Astrocyte of the spinal cord (primary cell): Measurements from ENCODE around the gene OR5B12.

Source experiments
- DNase-seq: peaks from one replicate; pipeline ENCODE4 v3.0.0; 2011; ENCODE audit warnings: low read depth, low spot score
- H3K4me3 ChIP-seq: 2 replicates; pipeline ENCODE4 v1.5.1; 2011; ENCODE audit warnings: low read depth, mild to moderate bottlenecking, low read length, moderate library complexity
- CTCF ChIP-seq: IDR thresholded peaks from 2 replicates; pipeline ENCODE4 v1.5.1; 2012; ENCODE audit warnings: low read depth, mild to moderate bottlenecking, low read length, inconsistent platforms
- in situ Hi-C: cut with HindIII; loops from 2 replicates; pipeline ENCODE4 v1.10.0; 2017; ENCODE audit warnings: low sequenced_read_pairs

The OR5B12 gene

GRCh38 chr11:58442136-58442535 is at the start of gene OR5B12:
Gene OR5B12 (minus strand): TSS chr11:58442236. CDS start chr11:58440151, 2,085 bp downstream.
- TF ChIP-seq CTCF, result no peak
- DNase-seq, result no peak
- in situ Hi-C loops, result no loop called here
- no peak within 1 kb of the TSS for H3K4me3 ChIP-seq

GRCh38 chr11:58490827-58491226 is 48.8 kb upstream of the OR5B12 start:
- no peak for TF ChIP-seq CTCF
- in situ Hi-C loops, result no loop called here
- no peak for DNase-seq
- H3K4me3 ChIP-seq, result no peak overlapping the region

- H3K4me3 ChIP-seq, result no peak overlapping the region
- TF ChIP-seq CTCF, result no peak
- in situ Hi-C loops, result no loop called here
- no peak for DNase-seq
These were observed 45.1 kb upstream of the OR5B12 start for GRCh38 chr11:58487170-58487569.

- no peak for TF ChIP-seq CTCF
- in situ Hi-C loops, result no loop called here
- no peak overlapping the region for H3K4me3 ChIP-seq
- no peak for DNase-seq
These were observed 43.9 kb upstream of the OR5B12 start for GRCh38 chr11:58485961-58486360.

- no peak overlapping the region for H3K4me3 ChIP-seq
- in situ Hi-C loops, result no loop called here
- no peak for DNase-seq
- TF ChIP-seq CTCF, result no peak
These were observed 29.9 kb upstream of the OR5B12 start for GRCh38 chr11:58471892-58472291.

- in situ Hi-C loops, result no loop called here
These were observed 24.3 kb upstream of the OR5B12 start for GRCh38 chr11:58466293-58466692.

More at GRCh38 chr11:58466293-58466692, 24.3 kb upstream of the OR5B12 start:
- no peak overlapping the region for H3K4me3 ChIP-seq
- no peak for TF ChIP-seq CTCF
- no peak for DNase-seq
